Loucy (cell line): ENCODE data around the gene FA2H.

ENCODE experiments used
- CTCF ChIP-seq: fragments of 200-600 bp; sonication (generic); conservative IDR thresholded peaks from 2 replicates; pipeline ENCODE4 v1.5.1; 2014; ENCODE audit warnings: mild to moderate bottlenecking, antibody characterized with exemption, low read length
- EZH2phosphoT487 ChIP-seq: fragments of 200-600 bp; IDR thresholded peaks from 2 replicates; pipeline ENCODE4 v1.6.1; 2018; ENCODE audit warnings: antibody characterized with exemption, mild to moderate bottlenecking, moderate library complexity, borderline replicate concordance

DNA sequence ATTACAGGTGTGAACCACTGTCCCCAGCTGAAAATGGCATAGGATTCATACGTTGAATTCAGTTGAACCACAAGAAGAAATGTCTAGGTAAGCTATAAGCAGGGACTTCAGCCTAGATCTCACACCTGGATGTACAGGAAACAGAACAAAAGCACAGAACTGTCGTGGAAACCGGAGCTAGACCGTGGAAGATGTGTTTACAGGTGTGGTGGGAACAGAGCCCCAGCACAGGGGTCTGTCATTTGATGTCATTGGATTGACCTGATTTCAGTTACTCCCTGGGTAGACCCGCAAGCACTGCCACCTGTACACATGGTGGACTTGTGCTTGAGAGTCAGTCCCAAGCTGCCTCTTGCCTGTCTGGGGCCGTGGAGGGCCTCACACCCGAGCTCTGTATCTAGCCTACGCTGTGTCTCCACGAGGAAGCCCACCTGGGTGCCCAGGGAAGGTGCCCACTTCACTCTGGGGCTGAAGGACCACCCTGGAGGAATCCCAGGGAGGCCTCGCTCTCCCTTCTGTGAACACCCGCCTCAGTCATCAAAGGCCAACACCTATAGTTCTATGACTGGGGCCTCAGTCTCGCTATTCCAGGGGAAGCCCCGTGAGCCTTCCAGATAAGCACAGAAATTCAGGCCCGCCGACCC lies 41.8 kb downstream of the FA2H start:
- TF ChIP-seq CTCF (no peak), EZH2phosphoT487 (no peak)
